ENCODE measurements around the gene MMD. TPM values are rescaled to one million over a fixed set of nuclear protein-coding genes. Genes with fewer than 3 reads are reported as not detected.

The MMD gene
- total RNA-seq, 1 experiment from 2014 or later, result 19.2 TPM

GRCh38 chr17:55377671-55378275 lies 43.9 kb downstream of the MMD start:
- H3K36me3 Mint-ChIP-seq (ENCODE audit: insufficient read depth, unreplicated experiment), result no peaks in the 10 kb centered on the region
- TF ChIP-seq, protein P1, sequence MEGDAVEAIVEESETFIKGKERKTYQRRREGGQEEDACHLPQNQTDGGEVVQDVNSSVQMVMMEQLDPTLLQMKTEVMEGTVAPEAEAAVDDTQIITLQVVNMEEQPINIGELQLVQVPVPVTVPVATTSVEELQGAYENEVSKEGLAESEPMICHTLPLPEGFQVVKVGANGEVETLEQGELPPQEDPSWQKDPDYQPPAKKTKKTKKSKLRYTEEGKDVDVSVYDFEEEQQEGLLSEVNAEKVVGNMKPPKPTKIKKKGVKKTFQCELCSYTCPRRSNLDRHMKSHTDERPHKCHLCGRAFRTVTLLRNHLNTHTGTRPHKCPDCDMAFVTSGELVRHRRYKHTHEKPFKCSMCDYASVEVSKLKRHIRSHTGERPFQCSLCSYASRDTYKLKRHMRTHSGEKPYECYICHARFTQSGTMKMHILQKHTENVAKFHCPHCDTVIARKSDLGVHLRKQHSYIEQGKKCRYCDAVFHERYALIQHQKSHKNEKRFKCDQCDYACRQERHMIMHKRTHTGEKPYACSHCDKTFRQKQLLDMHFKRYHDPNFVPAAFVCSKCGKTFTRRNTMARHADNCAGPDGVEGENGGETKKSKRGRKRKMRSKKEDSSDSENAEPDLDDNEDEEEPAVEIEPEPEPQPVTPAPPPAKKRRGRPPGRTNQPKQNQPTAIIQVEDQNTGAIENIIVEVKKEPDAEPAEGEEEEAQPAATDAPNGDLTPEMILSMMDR (IDR thresholded peaks at IDR 0.05; ENCODE audit: unreplicated experiment), result no peak
- BruUV-seq (replicated peaks), result no TSS peak
- DNase-seq, result no peak
- H3K9me3 Mint-ChIP-seq (ENCODE audit: low read depth, unreplicated experiment), result no peaks in the 10 kb centered on the region
- CTCF ChIA-PET, result no interaction called here
- no peak overlapping the region for H3K4me3 Mint-ChIP-seq (ENCODE audit: low read depth, unreplicated experiment)
- intact Hi-C loops (cut with micrococcal nuclease; ENCODE audit: unreplicated experiment), result no loop called here
- H3K27me3 Mint-ChIP-seq (ENCODE audit: unreplicated experiment), result no peaks in the 10 kb centered on the region
- H3K27ac Mint-ChIP-seq (ENCODE audit: unreplicated experiment), result no peak overlapping the region
- H3K4me1 Mint-ChIP-seq (ENCODE audit: low read depth, unreplicated experiment), result no peaks in the 10 kb centered on the region

- DNase-seq, result no peak
- no TSS peak for BruUV-seq (replicated peaks)
- peaks cover 3% of the 10 kb centered on the region for H3K9me3 Mint-ChIP-seq (ENCODE audit: low read depth, unreplicated experiment)
- H3K27me3 Mint-ChIP-seq (ENCODE audit: unreplicated experiment), result no peaks in the 10 kb centered on the region
- intact Hi-C loops (cut with micrococcal nuclease; ENCODE audit: unreplicated experiment), result no loop called here
- CTCF ChIA-PET, result no interaction called here
- H3K4me3 Mint-ChIP-seq (ENCODE audit: low read depth, unreplicated experiment), result no peak overlapping the region
- H3K27ac Mint-ChIP-seq (ENCODE audit: unreplicated experiment), result no peak overlapping the region
- no peaks in the 10 kb centered on the region for H3K36me3 Mint-ChIP-seq (ENCODE audit: insufficient read depth, unreplicated experiment)
- TF ChIP-seq, protein P1 (IDR thresholded peaks at IDR 0.05; ENCODE audit: unreplicated experiment), result no peak
- H3K4me1 Mint-ChIP-seq (ENCODE audit: low read depth, unreplicated experiment), result no peaks in the 10 kb centered on the region
Observed at GRCh38 chr17:55368706-55369105, 52.9 kb downstream of the MMD start.

DNA sequence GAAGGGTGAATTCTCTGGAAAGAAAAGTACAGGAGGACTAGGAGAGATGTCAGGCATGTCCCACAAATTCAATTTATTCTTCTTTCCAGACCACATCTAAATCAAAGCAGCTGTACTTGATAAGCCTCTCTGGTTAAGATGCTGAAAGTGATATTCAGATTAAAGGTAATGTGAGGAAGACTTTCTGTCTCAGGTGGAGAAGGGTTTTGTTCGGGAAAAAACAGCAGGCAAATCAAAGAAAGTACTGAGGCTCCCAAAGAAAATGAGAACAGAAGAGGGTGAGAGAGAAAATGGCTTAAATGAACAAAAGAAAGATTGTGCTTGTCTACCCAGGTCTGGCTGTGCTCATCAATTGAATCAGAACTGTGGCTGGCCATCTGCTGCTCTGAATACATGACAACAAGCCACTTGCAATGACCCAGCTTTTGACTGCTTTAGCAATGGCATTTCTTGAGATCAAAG lies 55.6 kb downstream of the MMD start:
- H3K36me3 Mint-ChIP-seq (ENCODE audit: insufficient read depth, unreplicated experiment), result no peaks in the 10 kb centered on the region
- no peak for DNase-seq
- no peak overlapping the region for H3K27ac Mint-ChIP-seq (ENCODE audit: unreplicated experiment)
- CTCF ChIA-PET, result no interaction called here
- H3K9me3 Mint-ChIP-seq (ENCODE audit: low read depth, unreplicated experiment), result peaks cover 3% of the 10 kb centered on the region
- H3K4me1 Mint-ChIP-seq (ENCODE audit: low read depth, unreplicated experiment), result no peaks in the 10 kb centered on the region
- H3K27me3 Mint-ChIP-seq (ENCODE audit: unreplicated experiment), result no peaks in the 10 kb centered on the region
- no peak overlapping the region for H3K4me3 Mint-ChIP-seq (ENCODE audit: low read depth, unreplicated experiment)
- TF ChIP-seq, protein P1 (IDR thresholded peaks at IDR 0.05; ENCODE audit: unreplicated experiment), result no peak
- intact Hi-C loops (cut with micrococcal nuclease; ENCODE audit: unreplicated experiment), result no loop called here
- no TSS peak for BruUV-seq (replicated peaks)

DNA sequence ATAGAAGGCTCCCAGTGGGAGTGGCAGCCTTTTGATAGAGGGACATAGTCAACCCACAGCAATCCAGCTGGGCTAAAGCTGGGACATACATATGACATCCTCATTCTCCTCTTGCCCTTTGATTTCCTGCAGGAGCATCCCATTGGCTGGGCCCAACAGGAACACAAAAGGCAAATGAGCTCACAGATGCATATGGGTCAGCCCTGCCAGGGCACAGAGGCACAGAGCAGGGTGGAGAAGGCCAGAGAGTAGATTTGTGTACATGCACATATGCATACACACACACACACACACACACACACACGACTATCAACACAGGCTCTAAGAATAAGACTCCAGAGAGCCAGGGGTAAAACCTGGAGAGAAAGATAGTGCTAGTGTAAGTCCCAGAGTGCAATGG lies 58.6 kb downstream of the MMD start:
- Mint-ChIP-seq H3K4me1 (ENCODE audit: low read depth, unreplicated experiment) (no peaks in the 10 kb centered on the region), H3K27me3 (ENCODE audit: unreplicated experiment) (no peaks in the 10 kb centered on the region), H3K36me3 (ENCODE audit: insufficient read depth, unreplicated experiment) (no peaks in the 10 kb centered on the region), H3K9me3 (ENCODE audit: low read depth, unreplicated experiment) (peaks cover 3% of the 10 kb centered on the region), H3K27ac (ENCODE audit: unreplicated experiment) (no peak overlapping the region), H3K4me3 (ENCODE audit: low read depth, unreplicated experiment) (no peak overlapping the region)
- intact Hi-C loops (cut with micrococcal nuclease; ENCODE audit: unreplicated experiment), result no loop called here
- TF ChIP-seq, protein P1 (IDR thresholded peaks at IDR 0.05; ENCODE audit: unreplicated experiment), result no peak
- CTCF ChIA-PET, result no interaction called here
- no TSS peak for BruUV-seq (replicated peaks)
- no peak for DNase-seq
